ENCODE data around the gene E2F6.

GRCh38 chr2:11488809-11489208 is 22.8 kb upstream of the E2F6 start:
- TF ChIP-seq EZH2 (IDR thresholded peaks at IDR 0.05; ENCODE audit: borderline replicate concordance) (no peak), CTCF (IDR thresholded peaks at IDR 0.05; ENCODE audit: poor library complexity) (no peak)
